Hepatocyte (in vitro differentiated cells): Measurements from ENCODE around the gene PLEKHA4.

ENCODE experiments used
- CTCF ChIP-seq: fragments of 200-600 bp; sonication (generic); IDR thresholded peaks from 2 replicates; pipeline ENCODE4 v1.5.1; 2016; ENCODE audit warnings: antibody characterized with exemption, mild to moderate bottlenecking; ENCODE audit not compliant: poor library complexity
- EZH2 ChIP-seq: fragments of 200-600 bp; sonication (generic); IDR thresholded peaks from 2 replicates; pipeline ENCODE4 v1.6.1; 2016; ENCODE audit warnings: antibody characterized with exemption, mild to moderate bottlenecking, borderline replicate concordance

- TF ChIP-seq CTCF: no peak
- no peak for TF ChIP-seq EZH2
Measured at GRCh38 chr19:48822514-48822913, 45.9 kb downstream of the PLEKHA4 start.
